Neuronal stem cell (in vitro differentiated cells): ENCODE measurements around the gene ASNS.

ENCODE experiments used
- DNase-seq: peaks from one replicate; pipeline ENCODE4 v3.0.0-alpha.2; 2013; ENCODE audit warnings: low spot score
- H2AFZ ChIP-seq: one replicate; pipeline ENCODE4 v1.6.1; 2013; ENCODE audit warnings: mild to moderate bottlenecking, low read length, inconsistent platforms
- H2AK5ac ChIP-seq: 2 replicates; pipeline ENCODE4 v1.6.1; 2013; ENCODE audit warnings: low read depth, mild to moderate bottlenecking, inconsistent platforms, low read length, moderate library complexity, mixed read lengths
- H2BK120ac ChIP-seq: 2 replicates; pipeline ENCODE4 v1.6.1; 2013; ENCODE audit warnings: low read depth, mild to moderate bottlenecking, inconsistent platforms, low read length, moderate library complexity, mixed read lengths
- H2BK12ac ChIP-seq: one replicate; pipeline ENCODE4 v1.6.1; 2013; ENCODE audit warnings: low read length, inconsistent platforms
- H2BK15ac ChIP-seq: 2 replicates; pipeline ENCODE4 v1.6.1; 2013; ENCODE audit warnings: mild to moderate bottlenecking, low read length, inconsistent platforms, mixed read lengths
- H2BK5ac ChIP-seq: one replicate; pipeline ENCODE4 v1.6.1; 2013; ENCODE audit warnings: inconsistent platforms, mild to moderate bottlenecking, low read length, moderate library complexity
- H3K14ac ChIP-seq: one replicate; pipeline ENCODE4 v1.6.1; 2013; ENCODE audit warnings: low read length, inconsistent platforms
- H3K18ac ChIP-seq: 2 replicates; pipeline ENCODE4 v1.6.1; 2013; ENCODE audit warnings: low read length, inconsistent platforms
- H3K23ac ChIP-seq: 2 replicates; pipeline ENCODE4 v1.6.1; 2013; ENCODE audit warnings: low read depth, mild to moderate bottlenecking, mixed read lengths, low read length, inconsistent platforms; ENCODE audit not compliant: poor library complexity
- H3K27ac ChIP-seq: replicated peaks from 3 replicates; pipeline ENCODE4 v1.5.1; 2013; ENCODE audit warnings: low read length, inconsistent platforms
- H3K27me3 ChIP-seq, 3 experiments: 2 replicates each; pipeline ENCODE4 v1.6.1; 2013; ENCODE audit warnings: low read length in 3 of 3, mild to moderate bottlenecking in 2 of 3, inconsistent platforms in 1 of 3, low read depth in 1 of 3, mixed read lengths in 1 of 3, moderate library complexity in 1 of 3; ENCODE audit not compliant: control insufficient read depth in 3 of 3, insufficient read depth in 3 of 3
- H3K36me3 ChIP-seq, 2 donors: replicated peaks in 1 of 2; 2 replicates each; pipeline ENCODE4 v1.6.1; 2013; ENCODE audit warnings: low read length in 2 of 2; ENCODE audit not compliant: control insufficient read depth in 2 of 2, insufficient read depth in 2 of 2
- H3K4ac ChIP-seq: 2 replicates; pipeline ENCODE4 v1.6.1; 2013; ENCODE audit warnings: inconsistent platforms, mild to moderate bottlenecking, low read length, moderate library complexity
- H3K4me1 ChIP-seq, 2 donors: 1 replicate in 1 of 2; 2 replicates in 1 of 2; pipeline ENCODE4 v1.6.1; 2013; ENCODE audit warnings: low read length in 2 of 2, low read depth in 1 of 2; ENCODE audit not compliant: control insufficient read depth in 2 of 2, insufficient read depth in 1 of 2
- H3K4me2 ChIP-seq: one replicate; pipeline ENCODE4 v1.6.1; 2013; ENCODE audit warnings: mild to moderate bottlenecking, low read length, inconsistent platforms; ENCODE audit not compliant: insufficient read depth, poor library complexity, severe bottlenecking
- H3K4me3 ChIP-seq, 2 donors: 2 replicates each; pipeline ENCODE4 v1.5.1; 2013; ENCODE audit warnings: low read length in 2 of 2, mild to moderate bottlenecking in 2 of 2, inconsistent platforms in 1 of 2, moderate library complexity in 1 of 2
- H3K79me1 ChIP-seq: one replicate; pipeline ENCODE4 v1.6.1; 2013; ENCODE audit warnings: low read depth, mild to moderate bottlenecking, inconsistent platforms, low read length, moderate library complexity
- H3K9ac ChIP-seq: one replicate; pipeline ENCODE4 v1.6.1; 2013; ENCODE audit warnings: mild to moderate bottlenecking, low read depth, low read length, inconsistent platforms; ENCODE audit not compliant: poor library complexity
- H3K9me3 ChIP-seq, 2 donors: replicated peaks in 1 of 2; 2 replicates each; pipeline versions ENCODE3 to v1.6.1; 2013; ENCODE audit warnings: low read length in 2 of 2, mild to moderate bottlenecking in 2 of 2, inconsistent platforms in 1 of 2, low read depth in 1 of 2, mixed read lengths in 1 of 2, moderate library complexity in 1 of 2; ENCODE audit not compliant: control insufficient read depth in 2 of 2, insufficient read depth in 1 of 2
- H4K8ac ChIP-seq: one replicate; pipeline ENCODE4 v1.6.1; 2013; ENCODE audit warnings: low read depth, mild to moderate bottlenecking, inconsistent platforms, low read length, moderate library complexity
- H4K91ac ChIP-seq: one replicate; pipeline ENCODE4 v1.6.1; 2013; ENCODE audit warnings: low read length, low read depth, mild to moderate bottlenecking, inconsistent platforms; ENCODE audit not compliant: poor library complexity
- WGBS, 2 donors: extraction: QIAGEN DNeasy Blood & Tissue Kit; methylation state at CpG; one replicate each; pipeline ENCODE4 v1.1.7; 2013; ENCODE audit warnings: missing lambda C conversion rate in 2 of 2, mixed read lengths in 1 of 2; ENCODE audit not compliant: insufficient read length in 2 of 2, insufficient replicate concordance in 1 of 2; ENCODE audit errors: extremely low coverage in 2 of 2; 5-methylcytosine and 5-hydroxymethylcytosine counted together

The ASNS gene

GRCh38 chr7:97873606-97874005, 1.4 kb upstream of the ASNS start:
- H3K9me3 ChIP-seq: no peaks in the 10 kb centered on the region
- no peak overlapping the region for H2BK12ac ChIP-seq
- H2BK120ac ChIP-seq: no peak overlapping the region
- peaks cover 4 to 5% of the 10 kb centered on the region in 2 donors for H3K36me3 ChIP-seq
- H3K23ac ChIP-seq: no peak overlapping the region
- H3K9ac ChIP-seq: no peak overlapping the region
- H2AFZ ChIP-seq: peak overlapping the region; percentile 99
- H3K4me2 ChIP-seq: no peak overlapping the region
- no peak overlapping the region for H3K4me3 ChIP-seq
- peaks cover 0 to 3% (median 0%) of the 10 kb centered on the region in 3 experiments for H3K27me3 ChIP-seq
- DNase-seq: no peak
- no peak overlapping the region for H3K14ac ChIP-seq
- no peak overlapping the region for H2BK5ac ChIP-seq
- no CpG with 5 or more reads among the region's 3 CpGs for WGBS, 2 donors
- no peak overlapping the region for H4K8ac ChIP-seq
- H3K79me1 ChIP-seq: peaks cover 3% of the 10 kb centered on the region
- no peak overlapping the region for H2AK5ac ChIP-seq
- no peak overlapping the region for H2BK15ac ChIP-seq
- no peak overlapping the region for H3K27ac ChIP-seq
- H3K18ac ChIP-seq: no peak overlapping the region
- H3K4ac ChIP-seq: no peak overlapping the region
- H3K4me1 ChIP-seq: no peaks in the 10 kb centered on the region
- H4K91ac ChIP-seq: no peak overlapping the region

- Histone ChIP-seq H3K4ac (no peak overlapping the region), H3K4me1 (no peaks in the 10 kb centered on the region), H2BK5ac (no peak overlapping the region), H2AK5ac (no peak overlapping the region), H3K27me3 (peaks cover 0 to 3% (median 0%) of the 10 kb centered on the region in 3 experiments), H3K79me1 (peaks cover 3% of the 10 kb centered on the region), H3K23ac (peak overlapping the region; percentile 92), H4K91ac (no peak overlapping the region), H2BK12ac (no peak overlapping the region), H3K18ac (peak overlapping the region; percentile 93), H3K14ac (no peak overlapping the region), H3K4me2 (peak overlapping the region; percentile 82), H4K8ac (no peak overlapping the region), H2BK15ac (no peak overlapping the region), H2AFZ (peak overlapping the region; percentile 99), H2BK120ac (no peak overlapping the region), H3K9ac (peak overlapping the region; percentile 88), H3K36me3 (peaks cover 4 to 23% of the 10 kb centered on the region in 2 donors), H3K9me3 (no peaks in the 10 kb centered on the region), H3K27ac (no peak overlapping the region), H3K4me3 (peak overlapping the region; percentile 84 to 85)
- DNase-seq: no peak
- WGBS, 2 donors: no CpG with 5 or more reads among the region's 21 CpGs
These were observed 566 bp downstream of the ASNS start for GRCh38 chr7:97871659-97872024.

- Histone ChIP-seq H3K27ac (no peak overlapping the region), H3K23ac (no peak overlapping the region), H3K4me1 (no peaks in the 10 kb centered on the region), H3K9ac (no peak overlapping the region), H3K14ac (no peak overlapping the region), H2BK15ac (no peak overlapping the region), H3K4ac (no peak overlapping the region), H2BK5ac (no peak overlapping the region), H4K8ac (no peak overlapping the region), H2AFZ (no peak overlapping the region), H2BK120ac (no peak overlapping the region), H4K91ac (no peak overlapping the region), H3K36me3 (peaks cover 4 to 47% of the 10 kb centered on the region in 2 donors), H2AK5ac (no peak overlapping the region), H3K79me1 (peaks cover 3% of the 10 kb centered on the region), H3K4me3 (no peak overlapping the region), H3K4me2 (no peak overlapping the region), H3K18ac (no peak overlapping the region), H3K27me3 (peaks cover 0 to 3% (median 0%) of the 10 kb centered on the region in 3 experiments), H3K9me3 (no peaks in the 10 kb centered on the region), H2BK12ac (no peak overlapping the region)
- no CpG with 5 or more reads among the region's 10 CpGs for WGBS, 2 donors
- no peak for DNase-seq
These were observed 3.4 kb downstream of the ASNS start for GRCh38 chr7:97868788-97869187.

GRCh38 chr7:97868314-97868713, 3.9 kb downstream of the ASNS start:
- Histone ChIP-seq H3K4me1 (no peaks in the 10 kb centered on the region), H2BK5ac (no peak overlapping the region), H3K27me3 (no peaks in the 10 kb centered on the region), H3K9ac (no peak overlapping the region), H3K14ac (no peak overlapping the region), H3K18ac (no peak overlapping the region), H3K4me2 (no peak overlapping the region), H3K79me1 (peaks cover 3% of the 10 kb centered on the region), H4K8ac (no peak overlapping the region), H2BK15ac (no peak overlapping the region), H2AFZ (no peak overlapping the region), H3K4ac (no peak overlapping the region), H3K23ac (no peak overlapping the region), H3K27ac (no peak overlapping the region), H3K36me3 (peaks cover 4 to 52% of the 10 kb centered on the region in 2 donors), H2AK5ac (no peak overlapping the region), H3K4me3 (no peak overlapping the region), H2BK12ac (no peak overlapping the region), H4K91ac (no peak overlapping the region), H2BK120ac (no peak overlapping the region), H3K9me3 (no peaks in the 10 kb centered on the region)
- no peak for DNase-seq
